ENCODE data around the gene TRIB2.

Gene TRIB2

GRCh38 chr2:12762976-12763375, 46.2 kb downstream of the TRIB2 start:
- Mint-ChIP-seq H3K27me3 (peaks cover 6% of the 10 kb centered on the region), H3K4me3 (no peak overlapping the region), H3K36me3 (no peaks in the 10 kb centered on the region), H3K4me1 (no peaks in the 10 kb centered on the region), H3K9me3 (peaks cover 4% of the 10 kb centered on the region), H3K27ac (no peak overlapping the region)
- ATAC-seq (ENCODE audit: low read depth) (no peak), DNase-seq (ENCODE audit: low spot score in 2 of 2) (no peak)

- DNase-seq (ENCODE audit: low spot score in 2 of 2) (no peak), ATAC-seq (ENCODE audit: low read depth) (no peak)
- Mint-ChIP-seq H3K4me3 (no peak overlapping the region), H3K27ac (no peak overlapping the region), H3K9me3 (peaks cover 4% of the 10 kb centered on the region), H3K36me3 (no peaks in the 10 kb centered on the region), H3K4me1 (no peaks in the 10 kb centered on the region), H3K27me3 (peaks cover 8% of the 10 kb centered on the region)
Measured at GRCh38 chr2:12763486-12763885, 46.8 kb downstream of the TRIB2 start.

GRCh38 chr2:12764075-12764730, 47.5 kb downstream of the TRIB2 start:
- H3K27ac Mint-ChIP-seq: no peak overlapping the region
- H3K4me3 Mint-ChIP-seq: no peak overlapping the region
- no peaks in the 10 kb centered on the region for H3K4me1 Mint-ChIP-seq
- H3K27me3 Mint-ChIP-seq: peaks cover 9% of the 10 kb centered on the region
- DNase-seq (ENCODE audit: low spot score in 2 of 2): no peak
- peaks cover 4% of the 10 kb centered on the region for H3K9me3 Mint-ChIP-seq
- no peaks in the 10 kb centered on the region for H3K36me3 Mint-ChIP-seq
- ATAC-seq (ENCODE audit: low read depth): no peak

- ATAC-seq (ENCODE audit: low read depth) (no peak), DNase-seq (ENCODE audit: low spot score in 2 of 2) (no peak)
- Mint-ChIP-seq H3K4me1 (no peaks in the 10 kb centered on the region), H3K27ac (no peak overlapping the region), H3K36me3 (no peaks in the 10 kb centered on the region), H3K27me3 (peaks cover 13% of the 10 kb centered on the region), H3K4me3 (no peak overlapping the region), H3K9me3 (peaks cover 4% of the 10 kb centered on the region)
Measured at GRCh38 chr2:12764849-12765605, 48.3 kb downstream of the TRIB2 start.

GRCh38 chr2:12766421-12766879, 49.7 kb downstream of the TRIB2 start:
- H3K36me3 Mint-ChIP-seq: no peaks in the 10 kb centered on the region
- ATAC-seq (ENCODE audit: low read depth) (no peak), DNase-seq (ENCODE audit: low spot score in 2 of 2) (no peak)
- no peaks in the 10 kb centered on the region for H3K4me1 Mint-ChIP-seq
- peaks cover 13% of the 10 kb centered on the region for H3K27me3 Mint-ChIP-seq
- no peak overlapping the region for H3K27ac Mint-ChIP-seq
- H3K4me3 Mint-ChIP-seq: no peak overlapping the region
- H3K9me3 Mint-ChIP-seq: peaks cover 4% of the 10 kb centered on the region

- H3K36me3 Mint-ChIP-seq: no peaks in the 10 kb centered on the region
- H3K9me3 Mint-ChIP-seq: peaks cover 4% of the 10 kb centered on the region
- DNase-seq (ENCODE audit: low spot score in 2 of 2) (no peak), ATAC-seq (ENCODE audit: low read depth) (no peak)
- H3K27me3 Mint-ChIP-seq: peaks cover 15% of the 10 kb centered on the region
- H3K27ac Mint-ChIP-seq: no peak overlapping the region
- H3K4me1 Mint-ChIP-seq: no peaks in the 10 kb centered on the region
- no peak overlapping the region for H3K4me3 Mint-ChIP-seq
Measured at GRCh38 chr2:12767541-12767940, 50.8 kb downstream of the TRIB2 start.

- no peak for ATAC-seq (ENCODE audit: low read depth)
- no peak overlapping the region for H3K27ac Mint-ChIP-seq
- peaks cover 15% of the 10 kb centered on the region for H3K27me3 Mint-ChIP-seq
- no peak overlapping the region for H3K4me3 Mint-ChIP-seq
- peaks cover 4% of the 10 kb centered on the region for H3K9me3 Mint-ChIP-seq
- DNase-seq (ENCODE audit: low spot score in 2 of 2): no peak
- H3K4me1 Mint-ChIP-seq: no peaks in the 10 kb centered on the region
- H3K36me3 Mint-ChIP-seq: no peaks in the 10 kb centered on the region
Measured at GRCh38 chr2:12767996-12768624, 51.4 kb downstream of the TRIB2 start.

GRCh38 chr2:12769492-12770105, 52.9 kb downstream of the TRIB2 start:
- no peak overlapping the region for H3K27ac Mint-ChIP-seq
- peaks cover 13% of the 10 kb centered on the region for H3K27me3 Mint-ChIP-seq
- DNase-seq (ENCODE audit: low spot score in 2 of 2): no peak
- no peak for ATAC-seq (ENCODE audit: low read depth)
- H3K4me1 Mint-ChIP-seq: no peaks in the 10 kb centered on the region
- H3K9me3 Mint-ChIP-seq: no peaks in the 10 kb centered on the region
- no peaks in the 10 kb centered on the region for H3K36me3 Mint-ChIP-seq
- no peak overlapping the region for H3K4me3 Mint-ChIP-seq

GRCh38 chr2:12770300-12770968, 53.7 kb downstream of the TRIB2 start:
- no peak overlapping the region for H3K27ac Mint-ChIP-seq
- DNase-seq (ENCODE audit: low spot score in 2 of 2): no peak
- H3K4me1 Mint-ChIP-seq: no peaks in the 10 kb centered on the region
- ATAC-seq (ENCODE audit: low read depth): no peak
- peaks cover 13% of the 10 kb centered on the region for H3K27me3 Mint-ChIP-seq
- H3K4me3 Mint-ChIP-seq: no peak overlapping the region
- peaks cover 2% of the 10 kb centered on the region for H3K36me3 Mint-ChIP-seq
- H3K9me3 Mint-ChIP-seq: peaks cover 2% of the 10 kb centered on the region

GRCh38 chr2:12771154-12771553, 54.4 kb downstream of the TRIB2 start:
- peaks cover 2% of the 10 kb centered on the region for H3K9me3 Mint-ChIP-seq
- peaks cover 11% of the 10 kb centered on the region for H3K27me3 Mint-ChIP-seq
- H3K4me3 Mint-ChIP-seq: no peak overlapping the region
- peaks cover 2% of the 10 kb centered on the region for H3K36me3 Mint-ChIP-seq
- DNase-seq (ENCODE audit: low spot score in 2 of 2): no peak
- no peaks in the 10 kb centered on the region for H3K4me1 Mint-ChIP-seq
- no peak for ATAC-seq (ENCODE audit: low read depth)
- H3K27ac Mint-ChIP-seq: no peak overlapping the region

- peaks cover 2% of the 10 kb centered on the region for H3K36me3 Mint-ChIP-seq
- peaks cover 2% of the 10 kb centered on the region for H3K9me3 Mint-ChIP-seq
- no peaks in the 10 kb centered on the region for H3K4me1 Mint-ChIP-seq
- DNase-seq (ENCODE audit: low spot score in 2 of 2) (no peak), ATAC-seq (ENCODE audit: low read depth) (no peak)
- no peak overlapping the region for H3K4me3 Mint-ChIP-seq
- H3K27me3 Mint-ChIP-seq: peaks cover 6% of the 10 kb centered on the region
- no peak overlapping the region for H3K27ac Mint-ChIP-seq
Measured at GRCh38 chr2:12773586-12774394, 57.1 kb downstream of the TRIB2 start.

GRCh38 chr2:12774395-12774727, 57.6 kb downstream of the TRIB2 start:
- Mint-ChIP-seq H3K27ac (no peak overlapping the region), H3K4me3 (no peak overlapping the region), H3K27me3 (peaks cover 5% of the 10 kb centered on the region), H3K9me3 (peaks cover 2% of the 10 kb centered on the region), H3K4me1 (no peaks in the 10 kb centered on the region), H3K36me3 (peaks cover 2% of the 10 kb centered on the region)
- ATAC-seq (ENCODE audit: low read depth): no peak
- no peak for DNase-seq (ENCODE audit: low spot score in 2 of 2)

- peaks cover 4% of the 10 kb centered on the region for H3K4me1 Mint-ChIP-seq
- peaks cover 4% of the 10 kb centered on the region for H3K27me3 Mint-ChIP-seq
- no peak for ATAC-seq (ENCODE audit: low read depth)
- H3K9me3 Mint-ChIP-seq: peaks cover 2% of the 10 kb centered on the region
- peaks cover 2% of the 10 kb centered on the region for H3K36me3 Mint-ChIP-seq
- no peak for DNase-seq (ENCODE audit: low spot score in 2 of 2)
- no peak overlapping the region for H3K27ac Mint-ChIP-seq
- no peak overlapping the region for H3K4me3 Mint-ChIP-seq
Measured at GRCh38 chr2:12776521-12776961, 59.8 kb downstream of the TRIB2 start.
